Renal pelvis (tissue), 4 donors: ENCODE results near the gene SEMA6A. TPM values are rescaled to one million over a fixed set of nuclear protein-coding genes. Genes with fewer than 3 reads are reported as not detected.

ENCODE experiments used
- DNase-seq: peaks from one replicate; pipeline ENCODE4 v3.0.0-alpha.2; 2013
- polyA plus RNA-seq, 3 donors: library from polyadenylated mRNA; unstranded; fragments of 120-200 nt; gene quantifications; one replicate each; pipeline ENCODE4 v1.2.1, GENCODE V29; 2013; ENCODE audit not compliant: insufficient read length in 3 of 3

SEMA6A gene
- polyA plus RNA-seq, 3 donors: 46.0 to 67.2 (median 64.2) TPM

DNA sequence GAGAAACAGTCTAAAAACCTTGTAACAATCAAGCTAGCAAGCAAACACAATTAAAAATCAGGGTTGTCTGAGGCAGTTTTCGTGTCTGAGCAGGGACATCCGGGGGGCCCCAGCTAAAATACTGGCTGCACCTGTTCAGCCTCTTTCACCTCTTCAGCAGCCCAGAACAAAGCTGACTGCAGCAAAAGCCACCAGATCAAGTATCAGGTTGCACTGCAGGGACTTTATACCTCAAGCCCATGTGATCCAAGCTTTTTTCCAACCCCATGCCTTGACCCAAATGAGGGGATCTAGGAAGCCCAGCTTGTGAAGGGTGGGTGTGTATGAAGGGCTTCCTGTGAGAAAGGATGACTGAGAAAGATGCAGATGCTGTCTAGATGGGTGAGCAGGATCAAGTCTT, 133.4 kb downstream of the SEMA6A start:
- no peak for DNase-seq

- DNase-seq: no peak
Observed at GRCh38 chr5:116440457-116441001, 134.1 kb downstream of the SEMA6A start.

DNA sequence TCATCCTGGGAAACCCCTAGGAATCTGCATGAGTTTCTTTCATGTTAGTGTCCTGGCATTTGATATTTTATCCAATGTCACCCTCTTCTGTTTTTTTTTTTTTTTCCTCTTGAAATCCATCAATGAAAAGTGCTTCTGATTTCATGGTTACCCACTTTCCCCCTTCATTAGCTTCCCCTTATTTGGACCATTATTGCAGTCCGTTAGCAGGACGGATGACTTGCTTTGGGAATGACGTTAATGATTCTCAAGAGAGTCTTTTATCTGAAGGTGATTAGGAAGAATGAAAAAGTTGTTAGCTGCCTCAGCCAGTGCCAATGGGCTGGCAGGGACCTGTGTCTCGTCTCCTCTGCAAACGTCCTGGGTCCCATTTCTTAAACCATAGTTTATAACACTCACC, 134.7 kb downstream of the SEMA6A start:
- no peak for DNase-seq

DNA sequence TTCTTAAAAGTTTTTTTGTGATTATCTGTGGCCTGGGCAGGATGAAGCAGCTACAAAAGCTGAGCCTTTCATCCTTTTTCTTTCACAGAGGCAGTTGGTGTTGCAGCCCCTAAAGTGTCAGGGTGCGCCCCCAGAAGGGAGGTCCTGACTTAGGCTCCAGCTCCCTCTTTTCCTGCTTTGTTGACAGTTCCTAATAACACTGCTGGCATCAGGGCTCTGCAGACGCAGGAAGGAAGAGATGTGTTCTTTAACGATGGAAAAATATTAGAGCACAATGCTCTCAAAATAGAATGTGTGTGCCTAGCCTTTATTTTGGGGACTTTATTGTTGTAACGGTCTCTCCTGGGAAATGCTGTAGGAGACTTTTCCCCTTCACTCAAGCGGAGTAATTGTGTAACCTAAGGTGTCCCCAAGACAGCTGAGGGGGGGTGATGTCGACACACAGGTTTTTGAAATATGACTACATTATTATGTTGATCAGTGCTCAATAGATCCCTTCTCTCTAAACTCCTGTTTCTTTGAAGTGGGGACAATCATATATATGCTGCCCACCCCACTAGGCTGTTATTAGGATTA, 135.6 kb downstream of the SEMA6A start:
- no peak for DNase-seq

DNA sequence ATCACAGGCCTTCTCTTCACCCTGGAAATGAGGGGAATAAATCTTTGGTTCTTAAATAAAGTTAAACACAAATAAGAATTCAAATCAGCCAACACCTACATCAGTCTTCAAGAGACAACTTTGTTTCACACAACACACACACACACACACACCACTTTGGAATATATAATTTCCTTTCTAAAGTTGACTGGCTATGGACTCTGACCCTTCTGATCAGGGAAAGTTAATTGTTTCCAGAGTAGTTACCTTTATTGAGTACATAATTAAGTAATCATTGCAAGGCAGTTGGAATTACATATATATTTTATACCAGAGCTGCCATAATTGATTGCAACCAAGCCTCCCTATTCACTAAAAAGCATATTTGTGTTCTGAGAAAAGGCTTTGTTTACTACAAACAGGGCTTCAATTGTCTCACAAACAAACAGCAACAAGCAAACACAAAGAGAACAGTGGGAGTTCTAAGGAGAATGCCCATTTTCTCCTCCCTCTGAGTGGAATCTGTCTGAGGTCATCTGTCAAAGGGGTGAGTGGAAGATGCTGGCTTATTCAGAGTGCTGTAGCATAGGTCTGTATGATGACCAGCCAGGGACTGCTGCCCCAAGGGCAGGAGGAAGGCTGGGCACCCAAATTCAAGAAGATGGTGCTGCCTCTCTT, 136.6 kb downstream of the SEMA6A start:
- no peak for DNase-seq

GRCh38 chr5:116437351-116437705, 137.3 kb downstream of the SEMA6A start:
- DNase-seq: no peak

DNA sequence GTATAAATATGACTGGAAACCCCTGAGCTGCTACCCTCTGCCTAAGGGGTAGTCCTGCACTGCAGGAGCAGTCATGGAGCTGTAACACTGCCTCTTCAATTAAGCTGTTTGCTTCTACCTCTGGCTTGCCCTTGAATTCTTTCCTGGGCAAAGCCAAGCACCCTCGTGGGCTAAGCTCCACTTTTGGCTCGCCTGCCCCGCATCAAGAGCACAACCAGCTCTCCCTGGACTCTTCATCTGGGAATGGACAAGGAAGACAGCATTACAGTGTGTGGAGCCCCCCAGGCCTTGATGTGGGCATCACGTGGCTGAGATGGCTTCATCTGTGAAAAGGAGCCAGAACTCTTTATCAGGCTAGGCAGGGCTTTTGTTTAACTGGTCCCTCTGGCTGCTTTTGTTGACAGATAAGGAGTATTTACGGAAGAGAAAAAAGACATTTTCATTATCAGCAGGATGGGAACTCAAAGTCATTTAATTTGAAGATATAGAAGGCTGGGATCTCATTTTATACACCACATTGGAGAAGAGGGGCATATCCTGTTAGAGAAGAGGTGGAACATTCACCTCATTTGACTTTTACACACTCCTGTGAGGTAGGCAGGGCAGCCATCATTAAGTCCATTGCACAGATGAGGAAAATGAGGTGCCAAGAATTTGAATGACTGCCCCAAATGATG, 137.8 kb downstream of the SEMA6A start:
- no peak for DNase-seq

DNA sequence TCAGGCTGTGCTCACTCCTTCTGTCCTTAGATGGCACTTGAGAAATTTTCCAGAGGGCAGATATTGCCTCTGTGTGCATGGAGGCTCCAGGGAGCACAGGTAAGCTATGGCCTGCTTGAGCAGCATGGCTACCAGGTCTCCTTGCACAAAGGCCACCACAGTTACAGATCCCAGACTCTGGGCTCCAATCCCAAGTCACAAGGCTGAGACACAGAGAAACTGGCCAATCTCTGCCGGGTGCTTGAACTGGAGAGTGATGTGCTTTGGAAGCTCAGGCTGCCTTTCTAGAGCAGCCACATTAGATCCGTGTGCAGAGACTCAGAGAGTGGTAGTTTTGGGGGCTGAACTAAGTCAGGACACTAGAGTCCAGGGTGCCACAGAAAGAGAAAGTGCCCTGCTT, 145.7 kb downstream of the SEMA6A start:
- DNase-seq: no peak

GRCh38 chr5:116428413-116428812, 146.2 kb downstream of the SEMA6A start:
- DNase-seq: no peak

- no peak for DNase-seq
Observed at GRCh38 chr5:116424951-116425350, 149.7 kb downstream of the SEMA6A start.

DNA sequence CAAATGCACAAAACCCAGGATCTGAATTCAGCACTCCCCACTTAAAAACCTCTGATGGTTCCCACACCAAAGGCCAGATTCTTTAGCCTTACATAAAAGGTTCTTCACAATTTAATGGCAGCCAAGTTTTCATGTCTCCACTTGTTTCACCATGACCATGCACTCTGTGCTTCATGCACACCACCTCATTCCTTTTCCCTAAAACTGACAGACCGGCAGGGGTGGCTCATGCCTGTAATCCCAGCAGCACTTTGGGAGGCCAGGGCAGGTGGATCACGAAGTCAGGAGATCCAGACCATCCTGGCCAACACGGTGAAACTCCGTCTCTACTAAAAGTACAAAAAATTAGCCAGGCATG, 150.4 kb downstream of the SEMA6A start:
- no peak for DNase-seq

DNA sequence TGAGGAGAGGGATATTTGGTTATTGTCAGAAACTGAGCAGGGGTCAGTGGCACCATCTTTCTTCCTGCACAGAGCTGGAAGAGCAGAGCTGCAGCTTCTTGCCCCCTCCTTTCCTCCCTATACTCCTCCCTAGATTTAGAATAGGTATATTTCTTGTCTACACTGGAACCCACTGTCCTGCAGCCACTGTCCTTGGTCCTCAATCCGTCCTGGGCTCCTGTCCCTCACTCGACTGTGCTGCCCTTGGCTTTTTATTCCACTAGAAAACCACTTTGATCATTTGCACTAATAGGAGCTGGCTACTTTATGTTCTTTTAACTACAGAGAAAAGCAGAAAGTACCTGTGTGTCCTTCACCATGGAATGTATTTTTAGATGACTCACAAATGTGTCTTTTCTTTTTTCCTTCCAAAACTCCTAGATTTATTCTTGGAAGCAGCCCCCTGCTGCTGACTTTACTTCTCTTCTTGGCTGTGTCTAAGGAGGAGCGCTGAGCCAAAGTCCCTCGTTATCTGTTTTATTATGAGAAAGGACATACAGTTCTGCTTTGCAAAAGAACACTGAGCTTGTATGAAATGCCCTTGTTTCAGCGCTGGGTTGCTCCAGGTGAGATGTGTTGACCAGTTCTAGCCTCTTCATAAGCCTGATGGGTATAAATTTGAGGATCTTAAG, 150.9 kb downstream of the SEMA6A start:
- no peak for DNase-seq

GRCh38 chr5:116423141-116423540, 151.5 kb downstream of the SEMA6A start:
- peak; percentile 73 for DNase-seq

- no peak for DNase-seq
Observed at GRCh38 chr5:116421080-116421629, 153.5 kb downstream of the SEMA6A start.

DNA sequence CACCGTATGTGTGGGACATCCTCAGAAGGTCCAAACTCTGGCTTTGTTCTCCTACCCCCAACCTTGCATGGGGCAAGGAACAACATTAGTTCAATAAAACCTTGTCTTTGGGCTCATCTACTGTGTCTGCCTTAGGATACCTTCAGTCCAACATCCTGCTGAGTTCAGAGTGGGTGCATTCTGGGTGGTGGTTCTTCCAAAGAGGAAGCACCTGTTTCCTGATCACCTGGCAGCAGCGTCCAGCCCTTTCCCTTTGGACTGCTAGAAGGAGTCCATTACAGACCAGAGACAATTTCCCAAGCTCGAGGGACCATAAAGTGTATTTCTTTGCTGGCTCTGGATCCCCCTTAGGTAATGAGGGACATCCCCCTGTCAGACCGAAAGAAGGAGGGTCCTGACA, 154.1 kb downstream of the SEMA6A start:
- DNase-seq: no peak

DNA sequence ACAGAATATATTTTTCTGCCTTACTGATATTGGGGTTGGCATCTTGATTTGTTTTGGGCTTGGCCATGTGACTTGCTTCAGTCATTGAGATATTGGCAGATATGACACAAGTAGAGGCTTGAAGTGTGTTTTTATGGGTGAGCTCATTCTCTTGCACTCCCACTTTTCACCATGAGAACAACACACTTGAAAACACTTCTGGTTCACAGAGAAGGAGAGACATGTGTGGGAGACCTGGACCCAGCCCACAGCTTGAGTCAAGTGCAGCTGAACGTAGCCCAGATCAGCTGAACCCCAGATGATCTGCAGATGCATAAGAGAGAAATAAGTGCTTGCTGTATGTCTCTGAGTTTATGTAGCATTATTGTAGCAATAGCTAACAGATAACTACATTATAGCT, 155.4 kb downstream of the SEMA6A start:
- DNase-seq: no peak

DNA sequence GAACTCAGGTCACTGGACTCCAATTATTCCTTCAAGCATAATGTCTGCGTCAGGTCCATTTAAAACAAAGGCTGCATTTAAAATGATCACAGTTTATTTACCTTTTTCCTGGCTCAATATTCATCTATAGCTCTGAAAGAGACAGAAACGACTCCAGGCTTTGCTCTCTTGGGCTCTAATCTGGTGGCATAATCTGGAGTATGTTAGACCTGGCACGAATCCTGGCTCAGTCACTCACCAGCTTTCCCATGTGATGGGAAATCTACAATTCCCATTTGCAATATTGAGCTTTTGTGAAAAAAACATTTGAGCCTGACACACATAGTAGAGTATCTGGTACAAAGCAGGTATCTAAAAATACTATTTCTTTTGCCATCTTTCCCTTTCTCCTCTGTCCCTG, 155.8 kb downstream of the SEMA6A start:
- no peak for DNase-seq

DNA sequence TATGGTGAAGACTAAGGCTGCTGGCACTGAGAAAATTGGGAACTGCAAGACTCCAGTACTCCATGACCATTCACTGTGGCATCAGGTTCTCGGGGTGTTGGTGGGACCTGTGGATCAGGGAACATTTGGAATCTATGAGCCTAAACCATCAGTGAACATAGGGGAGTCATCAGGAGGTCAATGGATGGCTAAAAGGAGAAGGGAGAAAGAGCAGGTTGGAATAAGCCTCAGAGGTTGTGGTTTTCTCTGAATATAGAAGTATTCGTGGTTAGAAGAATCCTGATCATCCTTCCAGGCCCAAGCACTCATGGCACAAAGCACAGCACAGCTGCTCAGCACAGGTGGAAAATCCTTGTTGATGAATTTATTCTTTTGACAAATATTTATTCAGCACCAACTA, 156.6 kb downstream of the SEMA6A start:
- DNase-seq: no peak

GRCh38 chr5:116415989-116416388, 158.6 kb downstream of the SEMA6A start:
- no peak for DNase-seq

DNA sequence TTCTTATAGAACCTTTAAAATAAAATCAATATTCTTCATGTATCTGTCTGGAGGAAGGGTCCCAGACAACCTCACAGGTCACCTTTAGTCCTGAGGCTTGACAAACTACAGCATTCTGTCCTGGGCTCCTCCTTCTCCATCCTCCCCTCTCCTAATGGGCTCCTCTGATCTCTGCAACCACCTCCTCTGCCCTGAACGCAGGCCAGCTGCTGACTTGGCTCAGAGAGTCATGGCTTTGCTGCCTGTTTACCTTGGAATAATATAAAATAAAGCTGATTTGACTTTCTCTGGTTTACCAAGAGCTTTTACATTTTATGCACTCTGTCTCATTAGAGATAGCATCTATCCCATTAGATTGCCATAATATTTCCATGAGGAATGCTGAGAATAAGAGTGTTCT, 159.4 kb downstream of the SEMA6A start:
- DNase-seq: no peak

- DNase-seq: peak; percentile 52
Observed at GRCh38 chr5:116411101-116411571, 163.5 kb downstream of the SEMA6A start.

GRCh38 chr5:116410336-116410890, 164.2 kb downstream of the SEMA6A start:
- no peak for DNase-seq
